ENCODE data around the gene ZNF766.

DNA sequence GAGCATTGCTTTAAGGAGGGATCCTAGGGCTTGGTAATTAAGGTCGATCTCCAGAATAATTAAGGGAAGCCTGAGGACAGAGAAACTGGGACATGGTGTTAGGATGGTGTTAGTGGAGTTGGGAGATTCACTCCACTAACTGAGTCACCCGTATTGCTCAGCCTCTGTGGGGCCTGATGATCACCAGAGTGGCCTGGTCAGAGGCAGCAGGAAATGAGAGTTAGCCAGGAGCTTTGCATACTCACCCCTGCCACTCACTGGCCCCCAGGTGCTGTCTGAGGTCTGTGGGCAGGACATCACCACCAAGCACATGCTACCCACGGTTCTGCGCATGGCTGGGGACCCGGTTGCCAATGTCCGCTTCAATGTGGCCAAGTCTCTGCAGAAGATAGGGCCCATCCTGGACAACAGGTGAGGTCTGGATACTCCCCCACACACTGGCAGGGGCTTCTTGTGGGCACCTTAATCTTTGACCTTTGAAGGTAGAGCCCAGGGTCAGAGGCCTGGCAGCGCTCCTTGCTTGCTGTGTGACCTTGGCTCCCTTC is 47.5 kb upstream of the ZNF766 start:
- TF ChIP-seq, protein P1, sequence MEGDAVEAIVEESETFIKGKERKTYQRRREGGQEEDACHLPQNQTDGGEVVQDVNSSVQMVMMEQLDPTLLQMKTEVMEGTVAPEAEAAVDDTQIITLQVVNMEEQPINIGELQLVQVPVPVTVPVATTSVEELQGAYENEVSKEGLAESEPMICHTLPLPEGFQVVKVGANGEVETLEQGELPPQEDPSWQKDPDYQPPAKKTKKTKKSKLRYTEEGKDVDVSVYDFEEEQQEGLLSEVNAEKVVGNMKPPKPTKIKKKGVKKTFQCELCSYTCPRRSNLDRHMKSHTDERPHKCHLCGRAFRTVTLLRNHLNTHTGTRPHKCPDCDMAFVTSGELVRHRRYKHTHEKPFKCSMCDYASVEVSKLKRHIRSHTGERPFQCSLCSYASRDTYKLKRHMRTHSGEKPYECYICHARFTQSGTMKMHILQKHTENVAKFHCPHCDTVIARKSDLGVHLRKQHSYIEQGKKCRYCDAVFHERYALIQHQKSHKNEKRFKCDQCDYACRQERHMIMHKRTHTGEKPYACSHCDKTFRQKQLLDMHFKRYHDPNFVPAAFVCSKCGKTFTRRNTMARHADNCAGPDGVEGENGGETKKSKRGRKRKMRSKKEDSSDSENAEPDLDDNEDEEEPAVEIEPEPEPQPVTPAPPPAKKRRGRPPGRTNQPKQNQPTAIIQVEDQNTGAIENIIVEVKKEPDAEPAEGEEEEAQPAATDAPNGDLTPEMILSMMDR (IDR thresholded peaks at IDR 0.05), result no peak
- TF ChIP-seq POLR2A (IDR thresholded peaks at IDR 0.05), result no peak
- TF ChIP-seq POLR2AphosphoS5 (IDR thresholded peaks at IDR 0.05), result no peak
- TF ChIP-seq EP300 (IDR thresholded peaks at IDR 0.05; ENCODE audit: low read depth), result no peak
